Sigmoid colon (tissue), 7 donors: ENCODE measurements around the gene RAP1GAP. TPM values are rescaled to one million over a fixed set of nuclear protein-coding genes. Genes with fewer than 3 reads are reported as not detected.

ENCODE experiments used
- DNase-seq: peaks from one replicate; pipeline ENCODE4 v3.0.0-alpha.2; 2019
- H3K27ac ChIP-seq, 4 donors: fragments of 200-600 bp; sonication (generic); one replicate each; pipeline ENCODE4 v1.5.1; 2016 to 2019; ENCODE audit warnings: mild to moderate bottlenecking in 1 of 4
- H3K27me3 ChIP-seq, 3 donors: fragments of 200-600 bp; sonication (generic); one replicate each; pipeline ENCODE4 v1.5.1; 2019; ENCODE audit warnings: mild to moderate bottlenecking in 1 of 3
- H3K36me3 ChIP-seq, 4 donors: fragments of 200-600 bp; sonication (generic); one replicate each; pipeline ENCODE4 v1.5.1; 2016 to 2019
- H3K4me1 ChIP-seq, 4 donors: fragments of 200-600 bp; sonication (generic); one replicate each; pipeline ENCODE4 v1.5.1; 2017 to 2019
- H3K4me3 ChIP-seq, 4 donors: fragments of 200-600 bp; sonication (generic); one replicate each; pipeline ENCODE4 v1.5.1; 2017 to 2019; ENCODE audit warnings: mild to moderate bottlenecking in 2 of 4, moderate library complexity in 1 of 4
- H3K9me3 ChIP-seq, 4 donors: fragments of 200-600 bp in 3 of 4; sonication (generic) in 3 of 4; one replicate each; pipeline versions ENCODE4 v1.5.1 to v1.6.1; 2013 to 2019
- EP300 ChIP-seq, 4 donors: sonication (generic); formaldehyde crosslinking; IDR thresholded peaks; one replicate each; pipeline ENCODE4 v1.6.1; 2017; ENCODE audit warnings: antibody characterized with exemption in 4 of 4
- POLR2A ChIP-seq, 2 donors: fragments of 450-650 bp; IDR thresholded peaks; one replicate each; pipeline ENCODE4 v1.6.1; 2016; ENCODE audit warnings: antibody characterized with exemption in 2 of 2, mild to moderate bottlenecking in 2 of 2, moderate library complexity in 2 of 2
- POLR2AphosphoS5 ChIP-seq, 4 donors: sonication (generic); formaldehyde crosslinking; IDR thresholded peaks; one replicate each; pipeline ENCODE4 v1.6.1; 2017; ENCODE audit warnings: antibody characterized with exemption in 4 of 4
- WGBS, 2 donors: extraction: QIAGEN DNeasy Blood & Tissue Kit; methylation state at CpG; one replicate each; pipeline ENCODE4 v1.1.7; 2013; 5-methylcytosine and 5-hydroxymethylcytosine counted together
- intact Hi-C: fragments of 100-400 bp; cut with DNase I; formaldehyde crosslinking; loops from one replicate; pipeline ENCODE4 v1.15.1; 2023
- polyA plus RNA-seq, 3 donors: library from polyadenylated mRNA; stranded (reverse); fragments of 200-250 nt; gene quantifications; one replicate each; pipeline ENCODE4 v1.2.3, GENCODE V29; 2013
- total RNA-seq, 4 donors: library from RNA; depleted of rRNA; stranded (reverse); fragments of >200 nt; gene quantifications; one replicate each; pipeline ENCODE4 v1.1.0, GENCODE V29; 2016
- TF ChIP-seq, protein P1 (sequence below), 4 experiments: fragments of 450-650 bp in 3 of 4; fragments of 200-600 bp in 1 of 4; IDR thresholded peaks; one replicate each; pipeline ENCODE4 v1.5.1; 2016 to 2019; ENCODE audit warnings: antibody characterized with exemption in 4 of 4, mild to moderate bottlenecking in 3 of 4, moderate library complexity in 2 of 4
- donor health status: healthy with polysubstance abuse.
- donor health status: Bipolar disorder and iron deficiency.
- donor health status: healthy.

The RAP1GAP gene
- total and polyA plus RNA-seq, 7 donors = 0.33 to 47.4 (median 12.5) TPM; not detected in 1

DNA sequence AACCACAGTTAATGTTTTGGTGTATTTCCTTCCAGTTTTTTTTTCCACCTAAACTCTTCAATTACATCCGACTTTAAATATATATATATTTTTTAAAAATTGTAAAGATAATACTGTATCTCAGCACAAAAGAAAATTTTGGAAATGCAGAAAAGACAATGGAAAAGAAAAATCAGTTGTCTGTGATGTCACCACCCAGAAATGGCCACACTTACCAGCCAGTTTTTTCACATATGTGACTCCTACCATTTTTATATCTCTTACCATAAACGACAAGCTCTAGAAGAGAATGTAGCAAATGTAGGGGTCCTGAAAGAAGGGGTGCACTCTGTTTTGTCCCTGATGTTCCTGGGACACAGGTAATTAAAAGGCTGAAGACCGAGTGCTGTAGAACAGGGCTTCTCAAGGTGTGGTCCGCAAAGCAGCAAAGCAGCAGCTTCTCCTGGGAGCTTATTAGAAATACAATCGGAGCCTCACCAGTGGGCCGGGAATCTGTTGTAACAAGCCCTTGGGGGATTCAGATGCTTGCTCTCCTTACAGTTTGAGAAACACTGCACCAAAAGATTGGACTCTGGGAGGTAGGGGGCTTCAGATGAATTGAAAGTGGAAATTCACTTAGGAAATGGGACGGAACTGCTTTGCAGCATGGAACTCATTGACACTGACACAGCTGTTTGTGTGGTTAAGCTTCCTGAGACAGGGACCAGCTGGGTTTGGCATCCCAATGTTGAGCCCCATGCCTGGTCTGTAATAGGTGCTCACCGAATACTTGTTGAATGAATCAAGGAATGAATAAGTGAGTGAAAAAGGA is 115.8 kb downstream of the RAP1GAP start:
- DNase-seq = no peak
- H3K36me3 ChIP-seq = no peaks in the 10 kb centered on the region
- peaks cover 0 to 4% (median 0%) of the 10 kb centered on the region in 3 donors for H3K27me3 ChIP-seq
- WGBS, 2 donors = 47 to 79% methylated on average over 8 of the region's 8 CpGs
- no peak overlapping the region for H3K4me3 ChIP-seq
- H3K9me3 ChIP-seq = no peaks in the 10 kb centered on the region
- TF ChIP-seq, protein P1, sequence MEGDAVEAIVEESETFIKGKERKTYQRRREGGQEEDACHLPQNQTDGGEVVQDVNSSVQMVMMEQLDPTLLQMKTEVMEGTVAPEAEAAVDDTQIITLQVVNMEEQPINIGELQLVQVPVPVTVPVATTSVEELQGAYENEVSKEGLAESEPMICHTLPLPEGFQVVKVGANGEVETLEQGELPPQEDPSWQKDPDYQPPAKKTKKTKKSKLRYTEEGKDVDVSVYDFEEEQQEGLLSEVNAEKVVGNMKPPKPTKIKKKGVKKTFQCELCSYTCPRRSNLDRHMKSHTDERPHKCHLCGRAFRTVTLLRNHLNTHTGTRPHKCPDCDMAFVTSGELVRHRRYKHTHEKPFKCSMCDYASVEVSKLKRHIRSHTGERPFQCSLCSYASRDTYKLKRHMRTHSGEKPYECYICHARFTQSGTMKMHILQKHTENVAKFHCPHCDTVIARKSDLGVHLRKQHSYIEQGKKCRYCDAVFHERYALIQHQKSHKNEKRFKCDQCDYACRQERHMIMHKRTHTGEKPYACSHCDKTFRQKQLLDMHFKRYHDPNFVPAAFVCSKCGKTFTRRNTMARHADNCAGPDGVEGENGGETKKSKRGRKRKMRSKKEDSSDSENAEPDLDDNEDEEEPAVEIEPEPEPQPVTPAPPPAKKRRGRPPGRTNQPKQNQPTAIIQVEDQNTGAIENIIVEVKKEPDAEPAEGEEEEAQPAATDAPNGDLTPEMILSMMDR (IDR thresholded peaks at IDR 0.05) = no peak
- TF ChIP-seq EP300 (IDR thresholded peaks at IDR 0.05) (no peak), POLR2A (IDR thresholded peaks at IDR 0.05) (no peak), POLR2AphosphoS5 (IDR thresholded peaks at IDR 0.05) (no peak)
- intact Hi-C loops = no loop called here
- H3K27ac ChIP-seq = no peak overlapping the region
- H3K4me1 ChIP-seq = no peaks in the 10 kb centered on the region

DNA sequence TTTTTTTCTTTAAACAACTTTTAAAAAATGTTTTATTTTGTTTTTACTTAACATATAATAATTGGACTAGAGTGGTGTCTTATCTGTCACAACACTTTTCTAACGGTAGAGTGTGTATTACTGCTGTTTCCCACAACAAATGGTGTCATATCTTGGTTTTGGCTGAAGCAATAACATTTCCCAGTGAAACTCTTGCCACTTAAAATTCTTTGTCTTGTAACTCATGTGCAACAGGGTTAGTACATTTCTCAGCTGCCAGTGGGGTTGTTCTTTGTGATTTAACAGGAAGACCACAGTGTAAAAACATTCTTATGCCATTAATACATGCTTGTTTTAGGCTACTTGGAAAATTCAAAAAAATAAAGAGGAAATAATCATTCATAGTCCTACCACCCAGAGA is 116.4 kb downstream of the RAP1GAP start:
- no peaks in the 10 kb centered on the region for H3K4me1 ChIP-seq
- no peak for DNase-seq
- no peaks in the 10 kb centered on the region for H3K27me3 ChIP-seq
- no peak overlapping the region for H3K27ac ChIP-seq
- H3K9me3 ChIP-seq = no peaks in the 10 kb centered on the region
- H3K36me3 ChIP-seq = no peaks in the 10 kb centered on the region
- H3K4me3 ChIP-seq = no peak overlapping the region
- WGBS, 2 donors = 28 to 44% methylated on average over 1 of the region's 1 CpG
- TF ChIP-seq POLR2AphosphoS5 (IDR thresholded peaks at IDR 0.05) (peak in 1 of 4 donors; percentile 12), POLR2A (IDR thresholded peaks at IDR 0.05) (no peak)
- TF ChIP-seq, protein P1 (IDR thresholded peaks at IDR 0.05) = no peak
- intact Hi-C loops = no loop called here

DNA sequence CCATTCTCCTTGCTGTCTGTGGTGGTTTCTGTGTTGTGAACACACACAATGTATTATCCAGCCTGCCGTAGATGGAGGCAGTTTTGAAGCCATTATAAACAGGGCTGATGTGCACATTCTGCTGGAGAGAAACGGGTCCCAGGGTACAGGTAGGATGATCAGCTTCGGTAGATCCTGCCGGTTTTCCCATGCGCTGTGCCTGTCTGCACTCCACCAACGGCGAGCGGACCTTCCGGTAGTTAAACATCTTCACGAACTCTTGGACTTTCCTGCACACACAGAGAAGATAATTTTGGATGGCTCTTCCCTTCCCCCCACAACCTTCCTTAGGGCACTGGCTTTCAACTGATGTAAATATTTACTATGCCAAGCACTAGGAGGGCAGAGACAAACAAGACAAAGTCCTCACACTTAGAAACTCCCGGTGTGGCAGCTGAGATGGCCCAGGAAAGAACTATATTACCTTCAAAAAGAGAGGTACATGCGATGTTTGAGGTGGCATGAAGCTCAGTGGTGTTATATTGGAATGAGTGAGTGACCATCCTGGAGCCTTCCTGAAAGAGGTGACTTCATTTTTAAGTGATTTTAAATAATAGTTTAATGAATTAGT is 118.2 kb downstream of the RAP1GAP start:
- TF ChIP-seq POLR2A (IDR thresholded peaks at IDR 0.05) = no peak
- TF ChIP-seq EP300 (IDR thresholded peaks at IDR 0.05) = no peak
- TF ChIP-seq, protein P1 (IDR thresholded peaks at IDR 0.05) = no peak
- no peak for TF ChIP-seq POLR2AphosphoS5 (IDR thresholded peaks at IDR 0.05)
- 22 to 68% methylated on average over 12 of the region's 12 CpGs for WGBS, 2 donors
- intact Hi-C loops = no loop called here
- Histone ChIP-seq H3K27ac (no peak overlapping the region), H3K9me3 (no peaks in the 10 kb centered on the region), H3K4me1 (no peaks in the 10 kb centered on the region), H3K27me3 (no peaks in the 10 kb centered on the region), H3K36me3 (no peaks in the 10 kb centered on the region), H3K4me3 (no peak overlapping the region)
- no peak for DNase-seq

DNA sequence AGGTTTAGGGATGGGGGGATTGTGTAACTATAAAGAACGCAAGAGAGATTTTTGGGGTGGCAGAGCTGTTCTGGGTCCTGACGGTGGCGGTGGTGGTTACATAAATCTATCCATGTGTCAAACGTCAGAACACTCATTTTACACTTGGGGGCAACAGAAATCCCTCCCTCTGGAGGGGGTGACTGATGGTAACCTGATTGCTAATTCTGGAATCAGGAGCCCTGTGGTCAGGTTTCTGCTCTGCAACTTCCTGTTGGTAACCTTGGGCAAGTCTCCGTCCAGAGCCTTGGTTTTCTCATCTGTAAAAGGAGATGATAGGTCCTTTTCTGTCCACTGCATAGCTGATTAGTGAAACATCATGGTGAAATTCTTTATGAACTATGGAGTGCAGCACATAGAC is 119.1 kb downstream of the RAP1GAP start:
- DNase-seq = no peak
- intact Hi-C loops = no loop called here
- H3K27ac ChIP-seq = no peak overlapping the region
- H3K4me1 ChIP-seq = no peaks in the 10 kb centered on the region
- no peak for TF ChIP-seq EP300 (IDR thresholded peaks at IDR 0.05)
- no peak for TF ChIP-seq POLR2A (IDR thresholded peaks at IDR 0.05)
- no peak for TF ChIP-seq POLR2AphosphoS5 (IDR thresholded peaks at IDR 0.05)
- TF ChIP-seq, protein P1 (IDR thresholded peaks at IDR 0.05) = no peak
- WGBS, 2 donors = 41 to 74% methylated on average over 5 of the region's 5 CpGs
- no peaks in the 10 kb centered on the region for H3K27me3 ChIP-seq
- no peak overlapping the region for H3K4me3 ChIP-seq
- H3K36me3 ChIP-seq = no peaks in the 10 kb centered on the region
- H3K9me3 ChIP-seq = no peaks in the 10 kb centered on the region
